ENCODE measurements around the gene PREPL. TPM values are rescaled to one million over a fixed set of nuclear protein-coding genes. Genes with fewer than 3 reads are reported as not detected.
A peak's percentile ranks its signal among the peaks of the same experiment; 100 is the strongest.

PREPL gene
- total and polyA plus RNA-seq, 2 of the 4 experiments (the other 2 are of a cell fraction): 27.6 to 39.6 TPM

GRCh38 chr2:44351676-44352075 lies 9.6 kb downstream of the PREPL start:
- BruUV-seq (replicated peaks): no TSS peak

More at GRCh38 chr2:44351676-44352075, 9.6 kb downstream of the PREPL start:
- H2BK20ac ChIP-seq (ENCODE audit: low read depth, low read length): peak overlapping the region; percentile 65
- peaks cover 19 to 39% of the 10 kb centered on the region in 2 experiments for H3K79me1 ChIP-seq (ENCODE audit: low read depth in 1 of 2, low read length in 2 of 2)
- ChIA-PET CTCF (interaction anchor here (0.7 to 1.0 kb wide), 2 partner anchors 9 to 260 kb away, joined by 3 read pairs; no protein-coding TSS in a partner anchor), POLR2A (ENCODE audit: unreplicated experiment) (interaction anchor here (0.7 kb wide), 1 partner anchor 11 kb away, joined by 3 read pairs; no protein-coding TSS in a partner anchor)
- peaks cover 3% of the 10 kb centered on the region; the same call in 1 of the 2 replicates for H4K20me1 ChIP-seq (ENCODE audit: insufficient read depth, low read length)
- H4K5ac ChIP-seq (ENCODE audit: low read depth, low read length): peak overlapping the region; percentile 8; the same call in 1 of the 2 replicates
- no peaks in the 10 kb centered on the region for H3K27me3 ChIP-seq (ENCODE audit: control insufficient read depth, insufficient read depth, low read length)
- H2AK9ac ChIP-seq (replicated peaks; ENCODE audit: low read depth, low read length, poor library complexity): no peak overlapping the region
- peak overlapping the region; percentile 63; the same call in 1 of the 2 replicates for H3K14ac ChIP-seq (replicated peaks; ENCODE audit: low read depth, low read length)
- peak overlapping the region; percentile 53; the same call in 1 of the 2 replicates for H3K23ac ChIP-seq (ENCODE audit: low read depth, low read length)
- H2BK120ac ChIP-seq (ENCODE audit: low read depth, low read length): peak overlapping the region; percentile 58
- H3K18ac ChIP-seq (ENCODE audit: low read depth, low read length): peak overlapping the region; percentile 24; the same call in 1 of the 2 replicates
- no peak overlapping the region for H3K4me3 ChIP-seq (ENCODE audit: insufficient read depth, low read depth, low read length)
- peak overlapping the region; percentile 50; the same call in 1 of the 2 replicates for H3K56ac ChIP-seq (ENCODE audit: extremely low read depth, insufficient read depth, low read length)
- H2AFZ ChIP-seq (replicated peaks; ENCODE audit: low read length, poor library complexity): no peak overlapping the region
- no peak overlapping the region for H3K9ac ChIP-seq (ENCODE audit: low read depth, low read length)
- no peaks in the 10 kb centered on the region; the same call in 1 of the 2 replicates for H3K36me3 ChIP-seq (ENCODE audit: control insufficient read depth, insufficient read depth, low read length)
- intact Hi-C loops (cut with micrococcal nuclease) (no loop called here), in situ Hi-C loops (cut with MboI; ENCODE audit: low sequenced_read_pairs) (no loop called here), dilution Hi-C loops (cut with HindIII; ENCODE audit: low sequenced_read_pairs, unreplicated experiment) (no loop called here)
- peaks cover 12% of the 10 kb centered on the region for H3K4me1 ChIP-seq (ENCODE audit: control insufficient read depth, insufficient read depth, low read length)
- no peak overlapping the region for H2AK5ac ChIP-seq (ENCODE audit: low read depth, low read length)
- H3K9me1 ChIP-seq (ENCODE audit: insufficient read depth, low read length): peaks cover 11% of the 10 kb centered on the region
- H2BK5ac ChIP-seq (ENCODE audit: low read depth, low read length, poor library complexity, severe bottlenecking): peak overlapping the region; percentile 83
- TF ChIP-seq RFX5 (IDR thresholded peaks at IDR 0.05; ENCODE audit: low read depth, low read length): no peak
- peak; percentile 43; the same call in 1 of the 2 replicates for TF ChIP-seq CEBPB (IDR thresholded peaks at IDR 0.05; ENCODE audit: low read depth, low read length)
- no peak for TF ChIP-seq FOS (IDR thresholded peaks at IDR 0.05; ENCODE audit: low read depth, low read length)
- TF ChIP-seq CTCF (conservative IDR thresholded peaks at IDR 0.05; ENCODE audit: low read depth, low read length): no peak
- H3K9me3 ChIP-seq (ENCODE audit: control insufficient read depth, insufficient read depth, low read length): no peaks in the 10 kb centered on the region
- peak overlapping the region; percentile 28; the same call in 1 of the 2 replicates for H4K91ac ChIP-seq (ENCODE audit: insufficient read depth, low read depth, low read length)
- peak overlapping the region; percentile 55; the same call in 1 of the 2 replicates for H3K27ac ChIP-seq (ENCODE audit: insufficient read depth, low read length)
- peak; percentile 70 for DNase-seq
- peak overlapping the region; percentile 48; the same call in 1 of the 2 replicates for H3K4me2 ChIP-seq (ENCODE audit: low read depth, low read length)
- WGBS, 2 experiments (ENCODE audit: extremely low coverage in 2 of 2, insufficient read length in 1 of 2): no CpG with 5 or more reads among the region's 2 CpGs
- peak overlapping the region; percentile 39; the same call in 1 of the 3 replicates for H2BK15ac ChIP-seq (ENCODE audit: low read depth, low read length)
- peak overlapping the region in 1 of 2 experiments; percentile 54; a peak in 2 of 4 replicates for H4K8ac ChIP-seq (ENCODE audit: low read depth in 2 of 2, low read length in 2 of 2)
- peak overlapping the region; percentile 16; the same call in 1 of the 2 replicates for H3K4ac ChIP-seq (ENCODE audit: low read depth, low read length)
- ATAC-seq (ENCODE audit: low read depth): peak; percentile 8

Data from IMR-90 (cell line).